Measurements from ENCODE around the gene RPS6KL1. TPM values are rescaled to one million over a fixed set of nuclear protein-coding genes. Genes with fewer than 3 reads are reported as not detected.

The RPS6KL1 gene
- polyA plus RNA-seq, 3 donors, result 0.71 to 1.9 (median 1.9) TPM

DNA sequence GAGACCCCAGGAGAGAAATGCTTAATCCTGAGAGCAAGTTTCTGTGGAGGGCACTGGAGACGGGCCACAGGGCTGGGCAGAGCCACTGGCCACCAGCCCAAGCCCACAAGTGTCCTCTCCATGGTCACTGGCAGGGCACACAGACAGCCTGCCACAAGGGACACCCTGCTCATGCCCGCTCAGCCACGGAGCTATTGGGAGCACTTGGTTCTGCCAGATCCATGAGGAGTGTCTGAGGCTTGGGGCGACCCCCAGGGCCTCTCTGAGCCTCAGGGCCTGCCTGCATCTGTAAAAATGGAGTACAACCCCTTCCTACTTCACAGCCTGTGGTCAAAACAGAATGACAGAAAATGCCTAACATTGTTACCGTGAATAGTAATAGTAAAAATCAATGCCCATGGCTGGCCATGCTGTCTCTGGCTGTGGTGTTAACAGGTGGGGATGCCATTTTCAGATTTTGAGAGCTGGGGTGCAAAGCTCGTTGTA is 29.2 kb upstream of the RPS6KL1 start:
- DNase-seq, result no peak

DNA sequence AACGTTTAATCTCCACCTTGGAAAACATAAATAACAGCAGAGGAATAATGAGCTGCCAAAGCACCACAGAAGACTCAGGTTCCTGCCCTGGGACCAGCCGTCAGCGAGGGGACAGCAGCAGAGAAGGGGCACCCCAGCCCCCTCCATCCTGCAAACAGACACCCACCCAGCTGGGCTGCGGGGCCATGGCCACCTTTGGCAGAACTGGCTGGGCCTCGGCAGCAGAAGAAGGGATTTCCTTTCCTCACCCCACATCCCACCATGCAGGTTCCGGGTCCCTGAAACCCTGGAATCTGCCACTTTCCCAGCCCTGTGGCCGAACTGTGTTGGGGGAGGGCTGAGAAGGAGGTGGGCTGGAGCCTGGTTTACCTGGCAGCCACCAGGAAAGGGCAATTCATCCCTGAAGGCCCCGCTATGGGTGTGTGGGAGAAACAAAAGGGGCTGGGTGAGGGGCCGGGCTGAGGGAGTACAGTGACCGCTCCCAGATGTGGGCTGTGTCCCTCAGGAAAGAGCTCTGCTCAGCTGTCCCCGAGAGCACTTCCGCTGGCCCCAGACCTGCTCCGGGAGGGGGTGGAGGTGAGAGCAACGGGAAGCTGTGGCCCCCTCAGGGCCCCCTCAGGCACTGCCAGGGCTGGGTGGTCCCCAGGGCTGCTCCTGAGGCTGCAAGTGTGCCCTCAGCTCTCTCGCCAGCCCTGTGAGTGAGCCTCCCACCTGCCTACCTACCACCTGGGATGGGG is 28.6 kb upstream of the RPS6KL1 start:
- DNase-seq, result no peak

DNA sequence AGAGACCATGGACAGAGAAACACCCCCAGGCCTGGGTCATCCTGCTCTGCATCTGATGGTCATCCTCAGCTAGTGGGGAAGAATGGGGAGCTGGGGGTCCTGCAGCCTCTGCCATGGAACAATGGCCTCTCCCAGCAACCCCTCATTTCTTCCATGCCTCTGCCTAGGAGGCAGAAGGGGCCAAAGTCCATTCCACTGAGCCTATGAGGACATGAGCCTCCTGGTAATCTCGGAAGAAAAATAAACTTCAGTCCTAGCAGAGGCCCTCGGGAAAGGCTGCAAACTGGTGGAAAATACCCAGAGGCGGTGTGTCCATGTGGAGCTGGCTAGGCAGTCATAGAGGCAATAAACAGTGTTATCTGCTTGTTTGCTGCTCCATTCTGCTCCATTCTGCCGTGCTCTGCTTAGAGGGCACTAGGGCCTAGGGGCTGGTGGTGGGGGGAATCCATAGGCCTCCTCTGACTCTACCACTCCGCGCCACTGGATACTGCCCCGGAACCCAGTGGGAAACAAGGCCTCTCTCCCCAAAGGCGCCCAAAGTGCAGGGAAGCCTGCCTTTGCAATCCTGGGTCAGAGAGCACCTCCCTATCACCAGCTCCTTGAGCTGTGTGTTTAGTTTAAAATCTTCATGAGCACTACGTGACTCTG is 27.9 kb upstream of the RPS6KL1 start:
- no peak for DNase-seq

DNA sequence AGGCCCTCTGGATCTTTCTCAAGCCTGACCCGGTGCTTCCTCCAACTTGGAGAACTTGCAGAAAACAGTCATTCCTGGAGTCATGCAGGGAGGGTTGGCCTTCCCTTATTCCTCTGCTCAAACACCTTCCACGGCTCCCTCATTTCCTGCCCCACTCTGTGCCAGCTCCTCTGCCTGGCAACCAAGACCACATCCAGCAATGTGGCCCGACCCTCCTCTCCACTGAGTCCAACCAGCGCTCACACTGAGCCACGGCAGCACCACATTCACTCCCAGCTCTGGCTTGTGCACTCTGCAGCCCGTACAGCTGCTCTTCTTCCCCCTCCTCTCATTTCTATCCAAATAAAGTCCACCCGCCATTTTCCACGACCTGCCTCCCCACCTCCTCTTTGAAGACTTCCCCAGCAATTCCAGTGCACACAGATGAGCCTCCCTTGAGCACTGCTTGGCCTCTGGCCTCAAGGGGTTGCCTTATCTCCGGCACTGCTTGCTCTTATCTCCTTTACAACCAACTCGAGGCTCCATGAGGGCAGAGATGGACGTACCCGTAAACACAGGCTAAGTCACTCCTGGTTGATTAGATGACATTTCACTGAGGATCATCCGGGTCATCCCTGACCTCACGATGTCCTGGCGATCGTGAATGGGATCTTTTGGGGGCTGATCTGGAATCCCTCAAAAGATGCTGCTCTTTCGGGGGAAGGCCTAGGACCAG is 27.0 kb upstream of the RPS6KL1 start:
- DNase-seq, result no peak

DNA sequence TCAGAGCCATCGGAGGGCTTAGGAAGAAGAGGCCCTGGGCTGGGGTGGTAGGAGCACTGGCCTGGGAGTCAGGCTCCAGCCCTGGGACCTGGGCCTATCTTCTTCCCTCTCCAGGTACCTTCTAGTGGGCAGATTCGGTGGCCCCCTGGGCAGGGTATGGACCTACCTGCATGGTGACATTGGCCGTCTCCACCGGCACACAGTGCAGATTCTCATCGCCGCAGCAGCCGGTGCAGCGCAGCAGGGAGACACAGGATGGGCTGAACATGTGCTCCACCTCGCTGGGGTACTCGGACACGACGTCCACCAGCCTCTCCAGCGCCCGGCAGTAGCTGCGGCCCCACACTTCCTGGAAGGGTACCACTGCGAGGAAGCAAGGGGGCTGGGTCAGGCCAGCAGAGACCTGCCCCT is 26.1 kb upstream of the RPS6KL1 start:
- no peak for DNase-seq

DNA sequence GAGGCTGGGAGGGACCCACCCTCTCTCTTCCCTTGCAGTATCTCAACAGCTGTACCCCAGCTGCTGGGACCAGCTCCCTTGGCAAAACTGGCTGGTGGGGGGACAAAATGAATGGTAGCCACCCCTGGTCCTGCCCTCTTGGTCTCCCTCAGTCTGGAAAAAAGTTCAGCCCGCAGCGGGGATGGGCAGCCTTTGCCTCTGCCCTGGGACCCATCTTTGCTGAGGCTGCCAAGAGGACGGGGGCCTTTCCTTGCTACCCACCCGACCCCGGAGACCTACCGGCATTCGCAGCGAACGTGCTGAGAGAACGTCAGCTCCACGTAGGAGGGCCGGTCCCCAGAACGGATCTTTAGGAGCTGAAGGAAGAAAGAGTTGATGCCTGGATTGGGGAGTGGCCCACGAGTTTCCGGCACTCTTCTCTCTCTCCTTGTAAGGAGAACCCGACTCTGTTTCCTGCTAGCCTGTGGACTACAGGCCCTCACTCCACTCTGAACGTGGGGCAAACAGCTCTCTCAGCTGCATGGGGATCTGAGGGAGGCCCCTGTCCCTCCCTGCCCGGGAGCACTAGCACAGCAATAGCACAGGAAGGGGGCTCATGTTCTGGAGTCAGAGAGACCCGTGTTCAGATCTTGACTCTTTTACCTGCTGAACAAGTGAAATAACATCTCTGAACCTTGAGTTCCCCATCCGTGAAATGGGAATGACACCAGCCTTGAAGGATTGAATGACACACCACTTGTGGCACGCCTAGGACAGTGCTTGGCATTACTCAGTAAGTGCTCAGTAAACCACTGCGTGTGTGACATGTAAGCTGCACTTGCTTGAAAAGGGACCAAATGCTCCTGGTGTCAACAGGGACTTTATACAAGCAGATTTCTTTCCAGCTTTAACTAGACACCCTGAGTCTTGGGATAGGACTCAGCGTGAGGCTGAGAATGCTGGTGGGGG is 25.4 kb upstream of the RPS6KL1 start:
- no peak for DNase-seq

DNA sequence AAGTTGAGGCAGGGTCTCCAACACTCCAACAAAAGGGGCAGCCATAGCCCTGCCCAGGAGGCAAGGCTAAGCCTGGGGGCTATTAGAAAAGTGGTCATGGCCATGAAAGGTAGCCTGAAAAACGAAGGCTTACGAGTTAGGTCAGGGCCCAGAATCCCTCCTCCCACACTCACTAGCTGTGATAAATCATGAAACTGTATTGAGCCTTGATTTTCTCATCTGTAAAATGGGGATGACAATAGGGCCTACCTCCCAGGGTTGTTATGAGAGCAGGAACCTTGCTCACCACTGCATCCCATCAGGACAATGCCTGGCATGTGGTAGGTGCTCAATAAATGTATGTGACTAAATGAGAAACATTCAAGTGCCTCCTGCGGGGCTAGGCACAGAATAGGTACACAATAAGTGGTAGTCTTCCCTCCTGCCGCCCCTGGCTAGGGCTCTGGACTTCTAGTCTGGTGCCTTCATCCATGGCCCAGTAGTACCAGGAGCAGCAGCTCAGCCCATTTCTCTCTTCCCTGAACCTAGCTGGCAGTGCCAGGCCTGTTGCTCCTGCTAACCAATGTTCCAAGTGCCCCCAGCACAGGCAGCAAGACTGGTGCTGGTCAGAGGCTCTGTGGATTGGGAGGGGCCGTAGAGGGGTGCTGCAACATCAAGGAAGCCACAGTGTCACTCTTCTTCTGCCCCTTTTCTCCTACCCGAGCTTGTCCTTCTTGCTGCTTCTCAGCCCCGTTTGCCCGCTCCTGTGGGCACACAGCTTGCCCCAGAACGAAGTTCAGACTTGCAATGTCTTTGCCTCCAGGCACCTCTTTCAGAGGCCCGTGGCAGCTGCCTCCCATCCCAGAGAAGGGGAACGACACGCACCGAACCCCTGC is 24.5 kb upstream of the RPS6KL1 start:
- no peak for DNase-seq

DNA sequence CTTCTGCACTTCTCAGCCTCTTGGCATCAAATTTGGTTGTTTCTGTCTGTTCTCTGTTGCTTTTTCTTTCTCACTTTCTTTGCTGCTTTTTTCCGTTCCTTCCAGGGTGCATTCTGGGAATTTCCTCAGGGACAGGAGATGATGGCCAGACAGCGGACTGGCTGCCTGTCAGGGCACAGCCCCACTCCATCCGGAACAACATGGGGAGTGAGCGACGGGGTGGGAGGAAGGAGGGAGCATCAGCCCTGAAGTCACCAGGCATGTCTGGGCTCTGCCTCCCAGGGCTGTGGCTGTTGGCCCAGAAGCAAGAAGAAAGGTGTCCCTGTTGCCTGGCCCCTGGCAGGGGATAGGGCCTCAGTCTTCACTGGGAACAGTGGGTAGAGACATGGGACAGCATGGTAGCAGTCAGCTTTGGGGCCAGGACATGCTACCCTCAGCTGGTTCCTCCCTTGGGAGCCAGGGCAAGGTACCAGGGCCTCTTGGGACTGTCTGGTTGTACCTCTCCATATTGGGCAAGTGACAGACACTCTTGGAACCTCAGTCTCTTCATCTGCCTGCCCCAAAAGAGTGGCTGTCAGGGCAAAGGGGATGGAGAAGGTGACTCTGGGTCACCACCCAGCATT is 23.7 kb upstream of the RPS6KL1 start:
- DNase-seq, result no peak

DNA sequence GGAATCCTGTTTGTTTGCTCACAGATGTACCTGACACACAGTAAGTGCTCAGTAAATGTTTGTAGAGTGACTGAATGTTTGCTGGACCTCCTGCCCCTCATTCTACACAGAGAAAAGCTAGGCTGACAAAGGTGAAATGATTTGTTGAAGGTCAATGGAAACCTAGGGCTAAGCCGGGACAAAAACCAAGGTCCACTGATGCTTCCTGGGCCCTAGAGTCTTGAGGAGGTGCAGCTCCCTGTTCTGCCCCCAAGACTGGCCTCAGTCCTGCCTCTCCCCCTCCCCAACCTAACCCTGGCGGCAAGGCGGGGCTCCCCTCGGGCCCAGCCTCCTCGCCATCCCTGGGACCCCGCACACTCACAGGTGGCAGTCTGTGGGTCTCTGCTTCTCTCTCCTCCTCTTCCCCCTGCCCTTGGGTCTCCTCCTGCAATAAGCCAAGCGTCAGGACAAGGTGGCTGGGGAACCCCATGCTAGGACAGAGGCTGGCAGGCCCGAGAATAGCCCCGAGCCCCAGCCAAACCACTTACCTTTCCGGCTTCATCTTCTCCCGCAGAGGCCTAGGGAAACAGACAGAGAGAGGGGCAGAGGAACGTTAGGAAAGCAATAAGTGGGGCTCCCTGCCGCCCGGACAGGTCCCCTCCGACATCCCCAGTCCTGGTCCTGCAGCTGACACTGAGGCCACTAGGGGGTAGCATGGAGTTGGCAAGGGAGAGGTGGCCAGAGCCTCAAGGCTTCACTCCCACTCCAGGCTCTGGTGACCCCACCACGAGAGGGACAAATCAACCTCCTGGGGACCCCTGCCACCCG is 23.0 kb upstream of the RPS6KL1 start:
- peak; percentile 72 for DNase-seq

DNA sequence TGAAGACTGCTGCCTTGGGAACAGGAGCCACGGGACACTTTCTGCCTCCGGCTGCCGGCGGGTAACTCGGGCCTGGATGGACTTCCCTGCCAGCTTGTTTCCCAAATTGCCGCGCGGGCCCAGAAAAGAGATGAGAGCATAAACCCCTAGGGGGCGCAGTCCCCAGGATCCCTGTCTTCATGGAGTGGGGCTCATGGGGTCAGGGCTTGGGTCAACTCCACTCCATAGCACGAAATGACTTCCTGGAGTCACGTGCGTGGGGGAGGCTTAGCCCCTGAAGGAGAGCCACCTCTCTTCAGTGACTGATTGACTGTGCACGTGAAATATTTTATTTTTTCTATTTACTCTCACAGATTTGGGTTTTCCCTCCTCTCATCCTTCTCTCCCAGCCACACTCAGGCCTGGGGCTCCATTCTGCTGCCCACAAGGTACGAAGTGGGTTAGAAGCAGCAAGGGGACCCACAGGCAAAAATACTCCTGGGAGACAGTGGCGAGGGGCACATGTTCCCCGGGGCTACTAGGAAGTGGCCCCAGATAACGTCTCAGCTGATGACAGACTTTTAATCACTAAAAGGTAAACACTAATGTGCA is 22.3 kb upstream of the RPS6KL1 start:
- DNase-seq, result no peak

DNA sequence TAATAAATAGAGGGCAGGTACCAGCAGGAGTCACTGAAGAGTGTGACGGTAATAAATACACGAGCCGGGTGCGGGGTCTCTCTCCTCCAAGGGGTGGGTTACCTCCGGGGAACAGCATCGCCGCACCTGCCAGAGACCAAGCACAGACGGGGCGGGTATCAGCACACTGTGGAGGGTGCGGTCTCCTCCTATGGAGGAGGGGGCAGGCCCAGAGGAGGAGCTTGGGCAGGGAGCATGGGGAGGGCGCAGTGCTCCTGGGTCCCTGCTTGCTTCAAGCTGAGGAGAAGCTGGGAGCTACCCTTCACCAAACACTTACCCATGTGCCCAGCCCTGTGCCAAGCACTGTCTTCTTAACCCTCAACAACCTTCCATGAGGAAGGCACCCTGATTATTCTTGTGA is 19.5 kb upstream of the RPS6KL1 start:
- DNase-seq, result no peak

DNA sequence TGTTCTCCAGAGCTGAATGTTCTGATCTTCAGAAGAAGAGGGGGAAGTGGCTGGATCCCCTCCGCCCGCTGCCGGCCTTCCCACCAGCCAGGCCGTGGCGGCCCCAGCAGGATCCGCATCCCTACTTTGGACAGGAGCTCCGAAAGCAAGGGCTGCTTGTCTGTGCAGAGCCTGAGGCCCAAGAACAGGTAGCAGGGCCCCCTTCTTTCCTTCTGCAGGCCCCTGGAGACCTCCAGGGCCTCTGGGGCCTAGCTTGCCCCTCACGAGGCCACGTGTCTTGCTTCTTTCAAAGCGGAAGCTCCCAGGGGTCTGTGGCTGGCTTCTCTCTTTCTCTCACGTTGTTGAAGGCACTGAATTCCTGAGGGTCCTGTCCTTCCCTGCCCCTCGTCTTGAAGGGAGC is 19.1 kb upstream of the RPS6KL1 start:
- no peak for DNase-seq

DNA sequence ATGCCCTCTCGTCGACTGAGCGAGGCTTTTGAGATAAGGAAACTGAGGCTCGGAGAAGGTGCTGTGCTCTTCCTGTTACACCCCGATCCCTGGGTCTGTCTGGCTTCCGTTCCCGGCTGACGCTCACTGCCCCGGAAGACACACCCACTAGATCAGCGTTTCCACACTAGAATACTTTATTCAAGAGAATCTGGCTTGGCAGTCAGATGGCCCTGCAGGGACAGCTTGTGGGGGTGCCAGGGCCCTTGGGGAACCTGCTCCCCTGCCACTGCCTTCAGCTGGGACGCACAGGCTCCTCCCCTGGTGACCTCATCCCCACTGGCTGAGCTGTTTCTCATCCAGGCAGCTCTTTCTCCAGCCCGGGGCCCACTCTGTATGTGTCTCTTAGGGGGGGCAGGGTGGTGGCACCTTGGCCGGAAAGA is 18.6 kb upstream of the RPS6KL1 start:
- no peak for DNase-seq

DNA sequence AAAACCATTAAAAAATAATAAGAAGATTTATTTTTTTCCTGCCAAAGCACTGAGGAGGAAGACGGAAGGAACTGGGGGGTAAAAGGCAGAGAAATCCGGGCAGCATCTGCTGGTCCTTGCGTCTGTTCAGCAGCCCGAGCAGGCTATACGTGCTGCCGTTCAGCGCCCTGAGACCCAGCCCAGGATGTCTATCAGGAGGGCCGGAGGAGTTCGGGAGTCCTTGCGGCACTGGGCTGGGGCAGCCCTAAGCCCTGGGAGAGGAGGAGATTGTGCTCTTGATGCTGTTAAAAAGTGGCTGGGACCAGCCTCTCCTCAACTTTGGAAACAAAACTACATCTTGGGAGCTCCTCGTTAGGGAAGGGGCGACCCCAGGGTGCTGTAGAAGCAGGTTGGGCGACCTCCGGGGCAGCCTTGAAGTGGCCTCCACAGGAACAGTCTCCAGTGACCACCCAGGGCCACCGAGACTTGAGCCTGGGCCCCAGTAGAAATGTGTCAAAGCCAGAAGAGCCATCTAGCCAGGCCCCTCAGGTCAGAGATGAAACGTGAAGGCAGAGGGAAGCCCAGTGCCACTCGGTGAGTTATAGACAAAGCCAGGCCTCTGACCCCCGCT is 18.0 kb upstream of the RPS6KL1 start:
- no peak for DNase-seq

DNA sequence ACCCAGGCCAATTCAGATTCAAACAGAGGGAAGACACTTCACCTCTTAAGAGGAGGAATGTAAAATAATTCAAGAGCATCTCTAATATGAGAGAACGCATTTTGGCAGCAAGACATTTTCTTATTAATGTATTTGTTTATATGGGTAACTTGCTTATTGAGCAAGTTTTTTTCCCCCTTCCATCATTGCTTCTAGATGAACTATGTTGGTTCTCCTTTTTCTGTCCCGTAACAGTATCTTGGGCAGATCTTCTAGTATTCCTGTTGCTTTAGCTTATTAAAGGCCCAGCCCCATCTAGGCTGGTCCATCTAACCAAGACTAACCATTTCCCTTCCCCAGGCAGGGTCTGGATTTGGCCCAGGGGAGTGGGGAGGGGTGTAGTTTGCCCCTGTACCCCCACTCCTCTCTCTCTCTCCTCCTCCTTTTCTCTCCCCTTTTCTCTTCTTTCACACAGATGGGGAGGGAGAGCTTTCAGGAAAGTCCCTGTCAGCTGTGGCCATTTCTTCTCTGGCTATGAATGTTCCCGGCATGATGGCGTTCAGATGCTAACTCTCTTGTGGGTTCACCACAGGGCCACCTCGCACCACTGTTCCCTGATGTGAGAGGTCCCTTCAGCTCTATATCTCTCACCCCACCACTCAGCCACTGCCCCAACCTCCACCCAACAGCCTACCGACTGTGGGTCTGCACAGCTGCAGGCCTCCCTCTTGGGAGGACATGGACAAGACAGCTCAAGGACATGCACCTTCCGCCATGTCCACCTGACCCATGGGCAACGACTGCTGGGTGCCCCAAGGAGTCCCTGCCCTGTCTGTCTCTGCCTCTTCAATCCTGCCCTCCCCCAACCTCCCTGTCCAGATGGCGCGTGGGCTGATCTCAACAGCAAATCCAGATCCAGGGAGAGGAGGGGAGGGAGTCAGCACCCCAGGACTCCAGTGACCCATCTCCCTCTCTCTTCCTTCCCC is 15.8 kb upstream of the RPS6KL1 start:
- DNase-seq, result no peak

DNA sequence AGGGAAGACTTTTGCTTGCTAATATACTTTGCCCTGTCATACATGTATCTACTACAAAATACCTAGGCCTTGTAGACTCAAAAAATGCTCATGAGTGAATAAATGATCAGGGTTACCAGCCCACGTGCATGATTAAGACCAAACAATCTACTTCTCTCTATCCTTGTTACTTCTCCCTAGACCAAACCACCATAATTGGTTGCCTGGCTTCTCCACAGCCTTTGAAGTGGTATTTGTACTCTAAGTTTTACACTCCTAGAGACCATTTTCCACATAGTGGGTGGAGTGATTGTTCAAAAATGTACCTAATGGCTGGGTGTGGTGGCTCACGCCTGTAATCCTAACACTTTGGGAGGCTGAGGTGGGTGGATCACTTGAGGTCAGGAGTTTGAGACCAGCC is 14.1 kb upstream of the RPS6KL1 start:
- no peak for DNase-seq

DNA sequence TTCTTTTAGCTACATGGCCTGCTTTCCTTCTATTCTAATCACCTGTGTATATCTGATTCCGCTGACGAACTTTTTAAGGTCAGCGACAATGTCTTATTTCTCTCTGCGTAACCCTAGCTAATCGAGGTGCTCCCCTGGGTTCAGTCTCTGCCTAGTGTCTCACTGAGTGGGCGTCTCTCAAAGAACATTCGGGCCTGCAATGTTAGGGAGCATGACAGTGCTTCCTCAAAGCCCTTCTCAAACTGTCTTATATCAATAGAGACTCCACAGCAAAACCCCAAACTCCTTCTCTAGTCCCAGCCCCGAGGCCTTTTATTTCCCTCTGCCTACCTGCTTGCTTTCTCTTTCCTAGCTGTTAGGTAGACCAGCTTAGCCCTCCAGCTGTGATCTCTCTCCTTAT is 13.7 kb upstream of the RPS6KL1 start:
- no peak for DNase-seq

All from renal pelvis (tissue), 4 donors.